HG03469 (cell line): ENCODE measurements around the gene RCOR2.
"Not testable (repeated sequence)": the region's sequence is repeated elsewhere in the genome, so short reads cannot be mapped to it uniquely, and the experiment has no call there.

Experiments used
- ATAC-seq: cut with Tn5 transposase; IDR thresholded peaks from one replicate; pipeline ENCODE4 v1.9.1; 2021; ENCODE audit warnings: mild to moderate bottlenecking, moderate library complexity, moderate number of reproducible peaks; ENCODE audit not compliant: unreplicated experiment

Gene RCOR2

DNA sequence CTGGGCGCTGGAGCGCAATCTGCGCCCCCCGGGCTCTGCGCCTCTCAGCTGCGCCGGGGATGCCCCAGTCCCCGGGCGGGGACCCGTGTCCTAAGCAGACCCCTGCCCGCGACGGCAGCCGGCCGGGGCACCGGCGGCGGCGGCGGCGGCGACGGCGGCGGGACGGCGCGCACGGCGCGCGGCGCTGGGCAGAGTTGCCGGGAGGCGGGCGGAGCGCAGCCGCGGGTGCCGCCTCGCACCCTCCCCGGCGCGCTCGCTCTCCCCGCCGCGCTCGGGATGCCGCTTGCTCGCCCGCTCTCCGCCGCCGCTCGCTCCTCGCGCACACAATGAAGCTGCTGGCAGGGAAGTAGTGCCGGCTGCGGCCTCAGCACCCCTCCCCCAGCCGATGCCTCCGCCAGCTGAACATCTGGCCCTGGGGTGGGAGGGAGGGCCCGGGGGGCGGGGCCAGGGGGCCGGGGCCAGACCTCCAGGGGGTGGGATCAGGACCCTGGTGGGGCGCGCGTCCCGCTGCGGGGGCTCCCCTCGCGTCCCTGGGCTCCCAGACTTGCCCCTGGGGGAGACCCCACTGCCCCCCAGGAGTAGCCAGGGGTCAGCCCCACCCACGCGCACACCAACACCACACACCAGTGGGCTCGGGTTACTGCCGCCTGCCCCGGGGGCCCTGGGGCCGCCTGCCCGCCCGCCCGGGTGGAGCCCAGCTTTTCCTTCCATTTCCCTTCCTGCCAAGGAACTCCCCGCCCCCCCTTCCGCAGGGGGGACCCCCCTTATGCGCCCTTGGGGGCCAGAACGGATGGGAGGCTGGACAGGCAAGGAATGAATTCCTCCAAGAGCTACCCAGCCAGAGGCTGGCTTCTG lies at the start of gene RCOR2:
TSS of gene RCOR2 (minus strand) at position 328 of the 855 bp plus-strand sequence. CDS start 708 bp downstream, outside the sequence.
- ATAC-seq, result no peak

DNA sequence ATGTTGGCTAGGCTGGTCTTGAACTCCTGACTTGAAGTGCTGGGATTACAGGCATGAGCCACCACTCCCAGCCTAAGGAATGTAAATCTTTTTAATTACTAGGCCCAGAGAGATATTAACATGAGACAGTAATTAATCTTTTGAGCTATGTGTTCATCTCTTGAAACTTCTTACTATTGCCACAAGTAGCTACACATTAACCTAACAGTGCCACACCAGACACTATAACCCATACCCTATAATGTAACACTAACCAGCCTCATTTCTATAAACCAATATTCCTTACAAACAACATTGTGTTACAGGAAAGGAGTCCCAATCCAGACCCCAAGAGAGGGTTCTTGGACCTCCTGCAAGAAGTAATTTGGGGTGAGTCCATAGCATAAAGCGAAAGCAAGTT lies 49.5 kb upstream of the RCOR2 start:
- ATAC-seq, result no peak

GRCh38 chr11:63963895-63964294 lies 46.9 kb upstream of the RCOR2 start:
- ATAC-seq, result not testable (repeated sequence)

DNA sequence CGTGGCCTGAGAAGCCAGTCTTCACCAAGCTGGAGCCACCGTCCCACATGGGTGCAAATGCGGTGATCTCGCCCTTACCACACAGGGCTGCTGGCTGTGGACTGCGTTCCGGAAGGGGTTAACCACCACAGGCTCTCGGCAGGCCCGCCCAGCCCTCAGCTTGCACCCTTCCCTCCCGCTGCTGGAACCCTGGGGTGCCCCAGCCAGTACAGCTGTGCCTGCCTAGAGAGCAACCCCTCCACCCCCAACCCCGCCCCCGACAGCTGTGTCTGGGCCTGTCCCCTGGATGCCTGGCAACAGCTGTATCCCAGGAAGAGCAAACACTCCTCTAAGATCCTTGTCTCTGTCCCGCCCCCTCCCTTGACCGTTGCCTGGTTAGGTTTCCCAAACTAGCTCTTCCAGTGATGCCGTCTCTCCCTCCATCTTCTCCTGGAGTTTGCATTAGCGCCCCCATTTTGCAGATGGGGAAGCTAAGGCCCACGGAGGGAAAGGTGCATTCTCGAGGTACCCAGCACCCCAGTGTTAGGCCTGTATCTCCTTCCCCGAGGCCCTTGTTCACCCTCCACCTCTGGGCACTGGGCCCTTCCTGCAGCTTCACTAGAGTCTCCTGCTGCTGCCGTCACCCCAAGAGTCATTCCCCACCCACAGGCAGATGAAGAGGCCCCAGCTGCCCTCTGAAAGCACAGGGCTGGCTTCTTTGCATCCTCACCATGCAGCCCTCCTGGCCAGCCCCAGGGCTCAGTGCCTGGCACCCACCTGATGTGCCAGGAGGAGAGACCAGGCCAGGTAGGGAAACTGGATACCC lies 44.8 kb upstream of the RCOR2 start:
- ATAC-seq, result no peak

- no peak for ATAC-seq
Measured at GRCh38 chr11:63958008-63958407, 41.0 kb upstream of the RCOR2 start.

DNA sequence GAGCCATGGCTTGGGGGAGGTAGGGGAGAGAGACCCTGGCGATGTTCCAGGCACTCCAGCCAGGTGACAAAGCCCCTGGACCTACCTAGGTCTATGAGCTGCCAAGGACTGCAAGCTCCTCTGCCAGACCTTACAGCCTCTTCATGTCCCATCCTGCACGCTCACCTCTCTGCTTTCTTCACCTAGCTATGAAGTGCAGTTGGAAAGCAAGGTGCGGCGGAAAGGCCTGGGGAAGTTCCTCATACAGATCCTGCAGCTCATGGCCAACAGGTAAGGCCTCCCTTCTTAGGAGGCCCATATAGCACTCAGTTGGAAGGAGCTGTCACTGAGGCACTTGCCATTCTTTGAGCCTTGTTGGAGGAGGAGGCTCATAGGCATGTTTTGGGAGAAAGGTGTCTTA lies 35.6 kb upstream of the RCOR2 start:
- no peak for ATAC-seq

DNA sequence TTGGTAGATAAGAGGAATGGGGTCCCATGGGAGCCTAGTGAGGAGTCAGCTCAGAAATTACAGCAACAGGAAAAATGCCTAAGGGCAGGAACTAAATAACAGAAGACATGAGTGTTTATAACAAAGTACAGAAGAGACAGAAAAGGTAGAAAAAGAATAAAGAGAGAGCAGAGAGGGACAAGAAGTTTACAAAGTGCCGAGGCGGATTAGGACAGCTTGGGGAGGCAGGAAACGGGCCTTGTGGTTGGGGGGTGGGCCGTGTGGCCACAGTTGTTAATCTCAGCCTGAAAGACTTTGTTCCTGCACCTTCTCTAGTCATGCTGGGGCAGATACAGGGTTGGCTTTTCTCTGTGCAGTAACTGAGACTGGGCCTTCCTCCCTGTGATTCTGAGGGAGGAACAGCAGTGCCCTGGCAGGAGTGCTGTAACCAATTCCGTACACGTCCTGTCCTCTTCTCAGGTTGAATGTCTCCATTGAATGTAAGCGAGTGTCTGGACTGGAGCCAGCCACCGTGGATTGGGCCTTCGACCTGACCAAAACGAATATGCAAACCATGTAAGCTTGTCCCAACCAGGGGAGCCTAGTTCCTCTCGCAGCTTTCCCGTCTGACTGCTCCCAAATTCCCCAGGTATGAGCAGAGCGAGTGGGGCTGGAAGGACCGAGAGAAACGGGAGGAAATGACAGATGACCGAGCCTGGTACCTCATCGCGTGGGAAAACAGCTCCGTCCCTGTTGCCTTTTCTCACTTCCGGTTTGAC lies 35.0 kb upstream of the RCOR2 start:
- no peak for ATAC-seq

DNA sequence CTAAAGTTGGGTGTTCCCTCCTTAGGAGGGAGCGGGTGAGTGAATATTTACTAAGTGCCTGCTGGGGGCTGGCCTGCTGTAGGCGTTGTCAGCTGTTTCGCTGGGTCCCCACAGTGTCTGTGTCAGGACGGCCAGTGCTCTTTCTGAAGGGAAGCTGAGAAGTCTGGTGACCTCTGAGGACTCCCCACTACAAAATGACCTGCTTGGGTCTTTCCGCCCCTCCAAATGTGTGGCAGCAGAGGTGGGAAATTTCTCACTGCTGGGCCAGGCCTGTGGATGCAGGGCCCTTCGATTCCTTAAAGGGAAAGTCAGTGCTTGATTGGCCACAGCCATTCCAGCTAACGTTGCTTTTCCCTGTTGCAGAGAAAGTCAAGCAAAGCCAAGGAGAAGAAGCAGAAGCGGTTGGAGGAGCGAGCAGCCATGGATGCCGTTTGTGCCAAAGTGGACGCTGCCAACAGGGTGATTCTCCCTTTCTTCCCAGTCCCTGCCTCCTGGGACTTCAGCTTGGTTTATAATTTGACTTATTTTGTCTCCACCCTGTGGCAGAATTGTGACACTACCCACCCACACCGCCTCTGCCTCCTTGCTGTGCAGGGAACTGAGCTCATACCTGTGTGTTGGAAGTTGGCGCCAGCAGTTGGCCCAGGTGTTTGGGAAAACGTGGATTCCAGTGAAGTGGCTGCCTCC lies 28.7 kb upstream of the RCOR2 start:
- no peak for ATAC-seq

GRCh38 chr11:63944987-63945386 lies 28.0 kb upstream of the RCOR2 start:
- no peak for ATAC-seq

- no peak for ATAC-seq
Measured at GRCh38 chr11:63942803-63943202, 25.8 kb upstream of the RCOR2 start.

DNA sequence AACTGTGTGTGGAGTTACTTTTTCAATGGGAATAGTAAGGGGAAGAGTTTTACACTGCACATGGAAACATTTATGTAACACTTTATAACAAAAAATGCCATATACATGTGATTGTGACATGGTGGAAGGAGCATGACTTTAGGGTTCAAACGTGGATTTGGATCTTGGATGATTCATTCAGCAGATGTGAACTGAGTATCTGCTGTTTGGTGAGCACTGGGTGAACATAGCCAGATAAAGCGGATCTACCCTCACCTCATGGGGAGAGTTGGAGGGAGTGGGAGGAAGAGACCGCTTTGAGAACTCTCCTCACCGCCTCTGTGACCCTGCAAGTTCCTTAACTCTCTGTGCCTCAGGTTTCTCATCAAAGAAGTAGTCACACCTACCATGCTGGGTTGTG lies 24.9 kb upstream of the RCOR2 start:
- ATAC-seq, result no peak

- no peak for ATAC-seq
Measured at GRCh38 chr11:63940786-63941185, 23.8 kb upstream of the RCOR2 start.

GRCh38 chr11:63939397-63939891 lies 22.5 kb upstream of the RCOR2 start:
- ATAC-seq, result no peak

DNA sequence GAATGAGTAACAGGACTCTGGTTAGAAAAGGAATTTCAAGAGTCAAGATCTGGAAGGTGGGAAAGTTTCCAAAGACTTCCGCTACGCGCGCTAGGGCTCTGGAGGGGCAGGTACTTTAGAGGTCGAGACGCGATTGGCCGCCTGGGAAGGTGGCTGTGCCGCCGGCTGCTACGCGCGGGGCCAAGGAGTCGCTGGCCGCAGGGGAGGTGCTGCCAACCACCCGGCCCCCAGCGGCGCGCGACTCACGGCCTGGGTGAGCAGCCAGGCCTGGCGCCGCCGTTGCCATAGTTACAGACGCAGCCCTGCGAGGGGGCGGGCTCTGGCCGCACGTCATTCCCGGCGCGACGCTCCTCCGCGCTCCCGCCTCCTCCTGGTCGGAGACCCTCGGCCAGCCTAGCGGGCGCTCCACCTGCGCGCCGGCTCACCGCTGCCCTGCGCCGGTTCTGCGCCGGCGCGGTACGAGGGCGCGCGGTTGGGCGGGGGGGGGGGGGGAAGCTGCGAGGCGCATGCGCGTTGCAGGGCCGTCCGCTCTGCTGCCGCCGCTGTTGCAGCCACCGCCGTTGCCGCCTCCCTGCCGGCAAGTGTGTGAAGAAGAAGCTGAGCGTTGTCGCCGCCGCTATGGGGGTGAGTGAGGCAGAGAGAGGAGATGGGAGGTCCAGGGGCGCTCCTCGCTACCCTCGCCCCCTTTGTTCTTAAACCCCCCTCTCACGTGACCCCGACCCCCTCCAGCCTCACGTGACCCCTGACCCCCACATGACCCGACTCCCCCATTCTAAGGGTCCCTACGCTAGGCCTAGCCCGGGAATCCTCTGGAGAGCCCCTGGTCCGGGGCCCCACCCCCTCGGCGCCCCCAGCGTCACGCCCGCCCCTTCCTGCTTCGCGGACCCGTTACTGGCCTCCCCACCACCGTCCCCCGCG lies 21.8 kb upstream of the RCOR2 start, which contains the start of gene NAA40:
TSS of gene NAA40 (plus strand) at position 524 of the 918 bp plus-strand sequence. CDS start at position 619, 95 bp downstream.
- peak; percentile 80 for ATAC-seq

DNA sequence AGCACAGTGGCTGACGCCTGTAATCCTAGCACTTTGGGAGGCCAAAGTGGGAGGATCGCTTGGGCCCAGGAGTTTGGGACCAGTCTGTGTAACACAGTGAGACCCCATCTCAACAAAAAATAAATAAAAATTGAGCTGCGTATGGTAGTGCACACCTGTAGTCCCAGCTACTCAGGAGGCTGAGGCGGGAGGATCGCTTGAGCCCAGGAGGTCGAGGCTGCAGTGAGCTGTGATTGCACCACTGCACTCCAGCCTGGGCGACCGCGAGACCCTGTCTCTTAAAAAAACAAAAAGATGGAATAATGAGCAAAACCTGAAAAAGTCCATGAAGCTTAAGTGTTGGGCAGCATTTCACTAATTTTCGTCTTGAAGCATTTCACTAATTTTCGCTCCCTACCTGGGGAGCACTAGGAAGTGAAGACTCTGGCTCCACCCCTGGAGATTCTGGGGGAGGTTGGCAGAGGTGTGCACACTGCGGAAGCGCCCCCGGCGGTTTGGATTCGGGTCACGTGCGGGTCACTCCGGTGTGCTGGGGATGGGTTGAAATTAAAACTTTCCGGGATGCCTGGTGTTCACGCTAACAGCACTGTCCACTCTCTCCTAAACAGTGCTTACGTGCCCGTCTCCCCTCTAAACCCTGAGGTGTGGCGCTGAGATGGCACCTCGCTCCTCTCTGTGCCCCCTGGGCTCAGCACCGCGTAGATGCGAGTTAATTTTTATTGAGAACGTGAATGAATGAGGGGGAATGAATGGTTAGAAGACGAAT lies 20.9 kb upstream of the RCOR2 start:
- no peak for ATAC-seq

- ATAC-seq, result no peak
Measured at GRCh38 chr11:63933459-63933858, 16.5 kb upstream of the RCOR2 start.

GRCh38 chr11:63931876-63932275 lies 14.9 kb upstream of the RCOR2 start:
- ATAC-seq, result no peak

GRCh38 chr11:63931045-63931444 lies 14.1 kb upstream of the RCOR2 start:
- no peak for ATAC-seq

GRCh38 chr11:63929616-63930015 lies 12.7 kb upstream of the RCOR2 start:
- ATAC-seq, result no peak
